Progenitor cell of endocrine pancreas (in vitro differentiated cells): ENCODE data around the gene TCF12. TPM values are rescaled to one million over a fixed set of nuclear protein-coding genes. Genes with fewer than 3 reads are reported as not detected.

Experiments
- DNase-seq: peaks from one replicate; pipeline ENCODE4 v3.0.0; 2021; ENCODE audit warnings: low spot score; ENCODE audit not compliant: unreplicated experiment
- H3K27ac Mint-ChIP-seq: 2 replicates; pipeline ENCODE4 v1.8.0; 2021; ENCODE audit warnings: mild to moderate bottlenecking, moderate library complexity, mixed read lengths
- H3K27me3 Mint-ChIP-seq: 2 replicates; pipeline ENCODE4 v1.8.0; 2021; ENCODE audit warnings: mixed read lengths
- H3K36me3 Mint-ChIP-seq: 2 replicates; pipeline ENCODE4 v1.8.0; 2022; ENCODE audit warnings: mixed read lengths; ENCODE audit not compliant: insufficient read depth
- H3K4me1 Mint-ChIP-seq: 2 replicates; pipeline ENCODE4 v1.8.0; 2021; ENCODE audit warnings: low read depth, mixed read lengths
- H3K4me3 Mint-ChIP-seq: 2 replicates; pipeline ENCODE4 v1.8.0; 2021; ENCODE audit warnings: low read depth, mild to moderate bottlenecking, moderate library complexity, mixed read lengths
- H3K9me3 Mint-ChIP-seq: 2 replicates; pipeline ENCODE4 v1.8.0; 2021; ENCODE audit warnings: low read depth, mixed read lengths
- CTCF ChIP-seq: fragments of 200-600 bp; sonication (generic); IDR thresholded peaks from one replicate; pipeline ENCODE4 v1.5.0; 2021; ENCODE audit warnings: antibody characterized with exemption, mild to moderate bottlenecking; ENCODE audit not compliant: unreplicated experiment
- total RNA-seq: library from RNA; stranded (reverse); gene quantifications from 2 replicates; pipeline ENCODE4 v1.2.1, GENCODE V29; 2021

Gene TCF12
- total RNA-seq, 1 donor from 2014 or later, result 164 TPM

GRCh38 chr15:57215326-57215725 is 296.9 kb downstream of the TCF12 start:
- H3K27me3 Mint-ChIP-seq, result no peaks in the 10 kb centered on the region

GRCh38 chr15:57215881-57216280 is 297.4 kb downstream of the TCF12 start:
- TF ChIP-seq CTCF, result no peak
- H3K27me3 Mint-ChIP-seq, result no peaks in the 10 kb centered on the region

More at GRCh38 chr15:57215326-57215725, 296.9 kb downstream of the TCF12 start:
- no peak for TF ChIP-seq CTCF
- Mint-ChIP-seq H3K36me3 (no peaks in the 10 kb centered on the region), H3K4me3 (no peak overlapping the region), H3K4me1 (peaks cover 48% of the 10 kb centered on the region), H3K9me3 (no peaks in the 10 kb centered on the region), H3K27ac (no peak overlapping the region)
- DNase-seq, result no peak

GRCh38 chr15:57216288-57216687 is 297.8 kb downstream of the TCF12 start:
- Mint-ChIP-seq H3K36me3 (no peaks in the 10 kb centered on the region), H3K9me3 (no peaks in the 10 kb centered on the region), H3K27ac (peak overlapping the region; percentile 11), H3K27me3 (no peaks in the 10 kb centered on the region), H3K4me3 (no peak overlapping the region), H3K4me1 (peaks cover 54% of the 10 kb centered on the region)
- TF ChIP-seq CTCF, result no peak
- DNase-seq, result no peak

More at GRCh38 chr15:57215881-57216280, 297.4 kb downstream of the TCF12 start:
- no peaks in the 10 kb centered on the region for H3K9me3 Mint-ChIP-seq
- H3K36me3 Mint-ChIP-seq, result no peaks in the 10 kb centered on the region
- no peak overlapping the region for H3K27ac Mint-ChIP-seq
- DNase-seq, result no peak
- no peak overlapping the region for H3K4me3 Mint-ChIP-seq
- H3K4me1 Mint-ChIP-seq, result peaks cover 50% of the 10 kb centered on the region

- Mint-ChIP-seq H3K4me1 (peaks cover 54% of the 10 kb centered on the region), H3K27me3 (no peaks in the 10 kb centered on the region), H3K9me3 (no peaks in the 10 kb centered on the region), H3K36me3 (no peaks in the 10 kb centered on the region), H3K4me3 (no peak overlapping the region), H3K27ac (no peak overlapping the region)
- DNase-seq, result no peak
- no peak for TF ChIP-seq CTCF
Observed at GRCh38 chr15:57217778-57218598, 299.5 kb downstream of the TCF12 start.

- no peaks in the 10 kb centered on the region for H3K36me3 Mint-ChIP-seq
- no peak for TF ChIP-seq CTCF
- H3K4me1 Mint-ChIP-seq, result peaks cover 49% of the 10 kb centered on the region
- no peaks in the 10 kb centered on the region for H3K27me3 Mint-ChIP-seq
- peak overlapping the region; percentile 29 for H3K27ac Mint-ChIP-seq
- no peaks in the 10 kb centered on the region for H3K9me3 Mint-ChIP-seq
- peak overlapping the region; percentile 38 for H3K4me3 Mint-ChIP-seq
- DNase-seq, result no peak
Observed at GRCh38 chr15:57218826-57219576, 300.6 kb downstream of the TCF12 start.
